ENCODE results near the gene CALHM4.

DNA sequence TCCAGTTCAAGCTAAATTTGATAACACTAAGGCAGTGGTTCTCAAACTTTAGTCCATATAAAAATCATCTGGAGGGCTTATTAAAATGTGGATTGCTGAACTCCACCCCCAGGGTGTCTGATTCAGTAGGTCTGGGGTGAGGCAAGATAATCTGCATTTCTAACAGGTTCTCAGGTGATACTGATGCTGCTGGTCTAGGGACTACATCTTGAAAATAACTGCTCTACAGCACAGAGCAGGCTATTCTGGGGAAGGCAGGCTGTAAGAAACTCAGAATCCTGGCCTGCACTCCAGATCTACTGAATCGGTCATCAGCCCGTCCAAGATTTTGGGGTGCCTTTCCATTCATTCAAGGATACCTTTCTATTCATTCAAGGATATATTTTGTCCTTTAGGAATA, 30.7 kb upstream of the CALHM4 start:
- TF ChIP-seq, protein P1, sequence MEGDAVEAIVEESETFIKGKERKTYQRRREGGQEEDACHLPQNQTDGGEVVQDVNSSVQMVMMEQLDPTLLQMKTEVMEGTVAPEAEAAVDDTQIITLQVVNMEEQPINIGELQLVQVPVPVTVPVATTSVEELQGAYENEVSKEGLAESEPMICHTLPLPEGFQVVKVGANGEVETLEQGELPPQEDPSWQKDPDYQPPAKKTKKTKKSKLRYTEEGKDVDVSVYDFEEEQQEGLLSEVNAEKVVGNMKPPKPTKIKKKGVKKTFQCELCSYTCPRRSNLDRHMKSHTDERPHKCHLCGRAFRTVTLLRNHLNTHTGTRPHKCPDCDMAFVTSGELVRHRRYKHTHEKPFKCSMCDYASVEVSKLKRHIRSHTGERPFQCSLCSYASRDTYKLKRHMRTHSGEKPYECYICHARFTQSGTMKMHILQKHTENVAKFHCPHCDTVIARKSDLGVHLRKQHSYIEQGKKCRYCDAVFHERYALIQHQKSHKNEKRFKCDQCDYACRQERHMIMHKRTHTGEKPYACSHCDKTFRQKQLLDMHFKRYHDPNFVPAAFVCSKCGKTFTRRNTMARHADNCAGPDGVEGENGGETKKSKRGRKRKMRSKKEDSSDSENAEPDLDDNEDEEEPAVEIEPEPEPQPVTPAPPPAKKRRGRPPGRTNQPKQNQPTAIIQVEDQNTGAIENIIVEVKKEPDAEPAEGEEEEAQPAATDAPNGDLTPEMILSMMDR (IDR thresholded peaks at IDR 0.05 in 4 of 5, conservative IDR thresholded peaks at IDR 0.05 in 1 of 5): no peak
- TF ChIP-seq POLR2A (IDR thresholded peaks at IDR 0.05): no peak

Data from gastrocnemius medialis (tissue), 4 donors.